Measurements from ENCODE around the gene HECW1. TPM values are rescaled to one million over a fixed set of nuclear protein-coding genes. Genes with fewer than 3 reads are reported as not detected.
"Not testable (repeated sequence)": the region's sequence is repeated elsewhere in the genome, so short reads cannot be mapped to it uniquely, and the experiment has no call there.

The HECW1 gene
- total RNA-seq, 1 donor from 2014 or later, result not detected

DNA sequence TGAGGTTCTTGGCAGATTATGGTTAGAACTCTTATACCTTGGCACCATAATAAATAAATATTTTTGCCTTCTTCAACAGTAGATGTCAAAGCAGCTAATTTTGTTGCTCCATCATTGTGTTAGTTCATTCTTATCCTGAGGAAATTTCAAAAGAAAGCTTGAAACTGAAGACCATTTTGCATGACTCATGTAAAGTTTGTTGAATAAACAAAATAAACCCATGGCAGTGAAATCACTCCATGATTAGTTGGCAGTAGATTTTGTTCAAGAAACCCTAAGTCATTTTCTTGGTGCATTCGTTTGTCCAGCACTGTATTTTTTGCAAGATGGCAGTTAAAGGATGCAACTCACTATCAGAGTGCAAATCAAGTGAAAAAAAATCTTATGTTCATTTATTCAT lies 91.6 kb downstream of the HECW1 start:
- no peak for DNase-seq (ENCODE audit: low spot score)
- no peak overlapping the region for H3K4me3 Mint-ChIP-seq (ENCODE audit: low read depth)
- no peaks in the 10 kb centered on the region for H3K9me3 Mint-ChIP-seq
- H3K36me3 Mint-ChIP-seq (ENCODE audit: low read depth), result no peaks in the 10 kb centered on the region
- no peaks in the 10 kb centered on the region for H3K4me1 Mint-ChIP-seq (ENCODE audit: low read depth)
- intact Hi-C loops (cut with micrococcal nuclease), result no loop called here
- no peak overlapping the region for H3K27ac Mint-ChIP-seq
- H3K27me3 Mint-ChIP-seq (ENCODE audit: low read depth), result peaks cover 1% of the 10 kb centered on the region

- no peak for DNase-seq (ENCODE audit: low spot score)
- intact Hi-C loops (cut with micrococcal nuclease), result no loop called here
Observed at GRCh38 chr7:43205171-43205795, 92.8 kb downstream of the HECW1 start.

GRCh38 chr7:43208242-43208641 lies 95.8 kb downstream of the HECW1 start:
- intact Hi-C loops (cut with micrococcal nuclease), result no loop called here
- Mint-ChIP-seq H3K4me3 (ENCODE audit: low read depth) (no peak overlapping the region), H3K27me3 (ENCODE audit: low read depth) (peaks cover 3% of the 10 kb centered on the region), H3K4me1 (ENCODE audit: low read depth) (no peaks in the 10 kb centered on the region), H3K9me3 (no peaks in the 10 kb centered on the region), H3K36me3 (ENCODE audit: low read depth) (no peaks in the 10 kb centered on the region), H3K27ac (no peak overlapping the region)
- DNase-seq (ENCODE audit: low spot score), result no peak

More at GRCh38 chr7:43205171-43205795, 92.8 kb downstream of the HECW1 start:
- H3K4me1 Mint-ChIP-seq (ENCODE audit: low read depth), result no peaks in the 10 kb centered on the region
- H3K4me3 Mint-ChIP-seq (ENCODE audit: low read depth), result no peak overlapping the region
- H3K27me3 Mint-ChIP-seq (ENCODE audit: low read depth), result peaks cover 1% of the 10 kb centered on the region
- H3K36me3 Mint-ChIP-seq (ENCODE audit: low read depth), result no peaks in the 10 kb centered on the region
- no peaks in the 10 kb centered on the region for H3K9me3 Mint-ChIP-seq
- H3K27ac Mint-ChIP-seq, result no peak overlapping the region

- H3K4me3 Mint-ChIP-seq (ENCODE audit: low read depth); H3K4me1 Mint-ChIP-seq (ENCODE audit: low read depth); H3K27ac Mint-ChIP-seq; intact Hi-C loops (cut with micrococcal nuclease); H3K36me3 Mint-ChIP-seq (ENCODE audit: low read depth); H3K27me3 Mint-ChIP-seq (ENCODE audit: low read depth); H3K9me3 Mint-ChIP-seq; DNase-seq (ENCODE audit: low spot score): not testable (repeated sequence)
Observed at GRCh38 chr7:43210539-43210938, 98.1 kb downstream of the HECW1 start.

GRCh38 chr7:43211286-43211685 lies 98.8 kb downstream of the HECW1 start:
- Mint-ChIP-seq H3K27ac (no peak overlapping the region), H3K9me3 (no peaks in the 10 kb centered on the region), H3K27me3 (ENCODE audit: low read depth) (peaks cover 3% of the 10 kb centered on the region), H3K4me1 (ENCODE audit: low read depth) (no peaks in the 10 kb centered on the region), H3K36me3 (ENCODE audit: low read depth) (no peaks in the 10 kb centered on the region), H3K4me3 (ENCODE audit: low read depth) (no peak overlapping the region)
- intact Hi-C loops (cut with micrococcal nuclease), result no loop called here
- DNase-seq (ENCODE audit: low spot score), result no peak

- H3K27me3 Mint-ChIP-seq (ENCODE audit: low read depth), result peaks cover 3% of the 10 kb centered on the region
- no peaks in the 10 kb centered on the region for H3K4me1 Mint-ChIP-seq (ENCODE audit: low read depth)
- no peak overlapping the region for H3K27ac Mint-ChIP-seq
- H3K4me3 Mint-ChIP-seq (ENCODE audit: low read depth), result no peak overlapping the region
- no peaks in the 10 kb centered on the region for H3K9me3 Mint-ChIP-seq
- intact Hi-C loops (cut with micrococcal nuclease), result no loop called here
- H3K36me3 Mint-ChIP-seq (ENCODE audit: low read depth), result no peaks in the 10 kb centered on the region
- DNase-seq (ENCODE audit: low spot score), result no peak
Observed at GRCh38 chr7:43211693-43212092, 99.2 kb downstream of the HECW1 start.

DNA sequence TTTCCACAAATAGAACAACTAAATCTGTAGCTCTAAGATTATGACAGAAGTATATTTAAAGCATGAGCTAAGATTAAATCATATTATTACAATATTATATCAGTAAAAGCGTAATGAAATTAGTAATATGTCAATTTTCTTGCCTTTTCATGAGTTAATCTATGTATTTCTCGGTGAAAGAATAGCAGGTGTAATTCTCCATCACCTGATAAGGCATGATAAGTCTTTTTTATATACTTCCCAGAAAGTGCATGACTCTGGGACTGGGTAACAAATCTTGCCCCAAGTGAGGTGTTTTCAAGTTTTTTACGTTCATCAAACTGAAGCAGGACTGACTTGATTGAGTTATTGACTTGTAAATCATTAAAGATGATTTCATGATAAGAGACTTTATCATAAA lies 100.5 kb downstream of the HECW1 start:
- intact Hi-C loops (cut with micrococcal nuclease), result no loop called here
- H3K27me3 Mint-ChIP-seq (ENCODE audit: low read depth), result peaks cover 3% of the 10 kb centered on the region
- no peaks in the 10 kb centered on the region for H3K4me1 Mint-ChIP-seq (ENCODE audit: low read depth)
- no peak overlapping the region for H3K27ac Mint-ChIP-seq
- H3K36me3 Mint-ChIP-seq (ENCODE audit: low read depth), result no peaks in the 10 kb centered on the region
- H3K9me3 Mint-ChIP-seq, result no peaks in the 10 kb centered on the region
- H3K4me3 Mint-ChIP-seq (ENCODE audit: low read depth), result no peak overlapping the region
- no peak for DNase-seq (ENCODE audit: low spot score)

GRCh38 chr7:43215061-43215460 lies 102.6 kb downstream of the HECW1 start:
- intact Hi-C loops (cut with micrococcal nuclease), result no loop called here
- Mint-ChIP-seq H3K4me3 (ENCODE audit: low read depth) (no peak overlapping the region), H3K27me3 (ENCODE audit: low read depth) (peaks cover 1% of the 10 kb centered on the region), H3K27ac (no peak overlapping the region), H3K9me3 (no peaks in the 10 kb centered on the region), H3K36me3 (ENCODE audit: low read depth) (no peaks in the 10 kb centered on the region), H3K4me1 (ENCODE audit: low read depth) (no peaks in the 10 kb centered on the region)
- DNase-seq (ENCODE audit: low spot score), result no peak

- H3K9me3 Mint-ChIP-seq, result no peaks in the 10 kb centered on the region
- intact Hi-C loops (cut with micrococcal nuclease), result no loop called here
- no peak overlapping the region for H3K4me3 Mint-ChIP-seq (ENCODE audit: low read depth)
- H3K36me3 Mint-ChIP-seq (ENCODE audit: low read depth), result no peaks in the 10 kb centered on the region
- H3K27me3 Mint-ChIP-seq (ENCODE audit: low read depth), result peaks cover 1% of the 10 kb centered on the region
- no peak overlapping the region for H3K27ac Mint-ChIP-seq
- DNase-seq (ENCODE audit: low spot score), result no peak
- no peaks in the 10 kb centered on the region for H3K4me1 Mint-ChIP-seq (ENCODE audit: low read depth)
Observed at GRCh38 chr7:43217055-43217454, 104.6 kb downstream of the HECW1 start.

GRCh38 chr7:43218901-43219300 lies 106.5 kb downstream of the HECW1 start:
- H3K9me3 Mint-ChIP-seq; H3K27ac Mint-ChIP-seq; H3K36me3 Mint-ChIP-seq (ENCODE audit: low read depth); DNase-seq (ENCODE audit: low spot score); H3K27me3 Mint-ChIP-seq (ENCODE audit: low read depth); H3K4me3 Mint-ChIP-seq (ENCODE audit: low read depth); intact Hi-C loops (cut with micrococcal nuclease); H3K4me1 Mint-ChIP-seq (ENCODE audit: low read depth): not testable (repeated sequence)

- intact Hi-C loops (cut with micrococcal nuclease), result no loop called here
- no peaks in the 10 kb centered on the region for H3K27me3 Mint-ChIP-seq (ENCODE audit: low read depth)
- no peaks in the 10 kb centered on the region for H3K4me1 Mint-ChIP-seq (ENCODE audit: low read depth)
- H3K9me3 Mint-ChIP-seq, result no peaks in the 10 kb centered on the region
- H3K4me3 Mint-ChIP-seq (ENCODE audit: low read depth), result no peak overlapping the region
- no peaks in the 10 kb centered on the region for H3K36me3 Mint-ChIP-seq (ENCODE audit: low read depth)
- no peak for DNase-seq (ENCODE audit: low spot score)
- H3K27ac Mint-ChIP-seq, result no peak overlapping the region
Observed at GRCh38 chr7:43220250-43220649, 107.8 kb downstream of the HECW1 start.

DNA sequence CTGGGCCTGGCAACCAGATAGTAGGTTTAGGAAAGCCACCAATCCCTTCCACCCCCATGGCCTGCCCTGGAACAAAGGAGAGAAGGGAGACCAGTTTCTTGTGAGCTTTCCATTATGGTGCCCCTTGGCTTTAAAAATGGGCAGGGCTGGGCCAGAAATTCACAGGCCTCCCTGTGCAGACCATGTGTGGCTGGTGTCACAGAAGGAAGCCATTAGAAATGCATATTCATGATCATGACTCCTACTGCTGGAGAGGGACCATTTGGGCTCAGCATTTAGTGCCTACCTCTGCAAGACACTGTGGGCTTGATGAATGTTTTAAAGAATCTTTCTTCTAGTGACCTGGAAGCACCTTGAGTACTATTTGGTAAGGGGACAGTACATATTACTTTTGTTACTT lies 108.3 kb downstream of the HECW1 start:
- DNase-seq (ENCODE audit: low spot score), result no peak
- Mint-ChIP-seq H3K4me3 (ENCODE audit: low read depth) (no peak overlapping the region), H3K36me3 (ENCODE audit: low read depth) (no peaks in the 10 kb centered on the region), H3K27ac (no peak overlapping the region), H3K27me3 (ENCODE audit: low read depth) (no peaks in the 10 kb centered on the region), H3K9me3 (no peaks in the 10 kb centered on the region), H3K4me1 (ENCODE audit: low read depth) (no peaks in the 10 kb centered on the region)
- intact Hi-C loops (cut with micrococcal nuclease), result no loop called here

DNA sequence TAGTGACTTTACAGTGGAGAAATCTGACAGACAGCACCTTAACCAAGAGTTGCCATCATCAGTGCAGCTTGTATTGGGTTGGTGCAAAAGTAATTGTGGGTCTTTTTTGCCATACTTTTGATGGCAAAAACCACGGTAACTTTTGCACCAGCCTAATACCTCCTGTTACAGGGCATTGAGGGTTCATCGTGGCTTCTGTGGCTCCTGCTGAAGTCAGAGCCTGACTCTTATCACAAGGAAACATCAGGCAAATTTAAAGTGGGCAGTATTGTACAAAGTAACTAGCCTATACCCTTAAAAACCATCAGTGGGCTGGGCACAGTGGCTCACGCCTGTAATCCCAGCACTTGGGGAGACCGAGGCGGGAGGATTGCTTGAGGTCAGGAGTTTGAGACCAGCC lies 117.4 kb downstream of the HECW1 start:
- Mint-ChIP-seq H3K36me3 (ENCODE audit: low read depth) (no peaks in the 10 kb centered on the region), H3K4me1 (ENCODE audit: low read depth) (no peaks in the 10 kb centered on the region), H3K4me3 (ENCODE audit: low read depth) (no peak overlapping the region), H3K27me3 (ENCODE audit: low read depth) (peaks cover 17% of the 10 kb centered on the region), H3K27ac (no peak overlapping the region), H3K9me3 (no peaks in the 10 kb centered on the region)
- DNase-seq (ENCODE audit: low spot score), result no peak
- intact Hi-C loops (cut with micrococcal nuclease), result no loop called here

GRCh38 chr7:43232366-43232765 lies 119.9 kb downstream of the HECW1 start:
- DNase-seq (ENCODE audit: low spot score), result no peak
- intact Hi-C loops (cut with micrococcal nuclease), result no loop called here
- Mint-ChIP-seq H3K4me3 (ENCODE audit: low read depth) (no peak overlapping the region), H3K4me1 (ENCODE audit: low read depth) (no peaks in the 10 kb centered on the region), H3K36me3 (ENCODE audit: low read depth) (no peaks in the 10 kb centered on the region), H3K27ac (no peak overlapping the region), H3K27me3 (ENCODE audit: low read depth) (peaks cover 17% of the 10 kb centered on the region), H3K9me3 (no peaks in the 10 kb centered on the region)

Measured in activated T-helper 2 cell treated with anti-CD3 and anti-CD28 coated beads, Interferon-gamma antibody, Interleukin-2, Interleukin-4, amounts not matched to agents 10 μg/mL and 5 μg/mL and 100 μg/mL, durations not matched to agents 14 hours and 24 hours and 36 hours (primary cell).